Neuronal stem cell (in vitro differentiated cells): Measurements from ENCODE around the gene PRUNE1.
A peak's percentile ranks its signal among the peaks of the same experiment; 100 is the strongest.

Experiments used
- DNase-seq: peaks from one replicate; pipeline ENCODE4 v3.0.0-alpha.2; 2013; ENCODE audit warnings: low spot score
- H2AFZ ChIP-seq: one replicate; pipeline ENCODE4 v1.6.1; 2013; ENCODE audit warnings: mild to moderate bottlenecking, low read length, inconsistent platforms
- H2AK5ac ChIP-seq: 2 replicates; pipeline ENCODE4 v1.6.1; 2013; ENCODE audit warnings: low read depth, mild to moderate bottlenecking, inconsistent platforms, low read length, moderate library complexity, mixed read lengths
- H2BK120ac ChIP-seq: 2 replicates; pipeline ENCODE4 v1.6.1; 2013; ENCODE audit warnings: low read depth, mild to moderate bottlenecking, inconsistent platforms, low read length, moderate library complexity, mixed read lengths
- H2BK12ac ChIP-seq: one replicate; pipeline ENCODE4 v1.6.1; 2013; ENCODE audit warnings: low read length, inconsistent platforms
- H2BK15ac ChIP-seq: 2 replicates; pipeline ENCODE4 v1.6.1; 2013; ENCODE audit warnings: mild to moderate bottlenecking, low read length, inconsistent platforms, mixed read lengths
- H2BK5ac ChIP-seq: one replicate; pipeline ENCODE4 v1.6.1; 2013; ENCODE audit warnings: inconsistent platforms, mild to moderate bottlenecking, low read length, moderate library complexity
- H3K14ac ChIP-seq: one replicate; pipeline ENCODE4 v1.6.1; 2013; ENCODE audit warnings: low read length, inconsistent platforms
- H3K18ac ChIP-seq: 2 replicates; pipeline ENCODE4 v1.6.1; 2013; ENCODE audit warnings: low read length, inconsistent platforms
- H3K23ac ChIP-seq: 2 replicates; pipeline ENCODE4 v1.6.1; 2013; ENCODE audit warnings: low read depth, mild to moderate bottlenecking, mixed read lengths, low read length, inconsistent platforms; ENCODE audit not compliant: poor library complexity
- H3K27ac ChIP-seq: replicated peaks from 3 replicates; pipeline ENCODE4 v1.5.1; 2013; ENCODE audit warnings: low read length, inconsistent platforms
- H3K27me3 ChIP-seq, 3 experiments: 2 replicates each; pipeline ENCODE4 v1.6.1; 2013; ENCODE audit warnings: low read length in 3 of 3, mild to moderate bottlenecking in 2 of 3, inconsistent platforms in 1 of 3, low read depth in 1 of 3, mixed read lengths in 1 of 3, moderate library complexity in 1 of 3; ENCODE audit not compliant: control insufficient read depth in 3 of 3, insufficient read depth in 3 of 3
- H3K36me3 ChIP-seq, 2 donors: replicated peaks in 1 of 2; 2 replicates each; pipeline ENCODE4 v1.6.1; 2013; ENCODE audit warnings: low read length in 2 of 2; ENCODE audit not compliant: control insufficient read depth in 2 of 2, insufficient read depth in 2 of 2
- H3K4ac ChIP-seq: 2 replicates; pipeline ENCODE4 v1.6.1; 2013; ENCODE audit warnings: inconsistent platforms, mild to moderate bottlenecking, low read length, moderate library complexity
- H3K4me1 ChIP-seq, 2 donors: 1 replicate in 1 of 2; 2 replicates in 1 of 2; pipeline ENCODE4 v1.6.1; 2013; ENCODE audit warnings: low read length in 2 of 2, low read depth in 1 of 2; ENCODE audit not compliant: control insufficient read depth in 2 of 2, insufficient read depth in 1 of 2
- H3K4me2 ChIP-seq: one replicate; pipeline ENCODE4 v1.6.1; 2013; ENCODE audit warnings: mild to moderate bottlenecking, low read length, inconsistent platforms; ENCODE audit not compliant: insufficient read depth, poor library complexity, severe bottlenecking
- H3K4me3 ChIP-seq, 2 donors: 2 replicates each; pipeline ENCODE4 v1.5.1; 2013; ENCODE audit warnings: low read length in 2 of 2, mild to moderate bottlenecking in 2 of 2, inconsistent platforms in 1 of 2, moderate library complexity in 1 of 2
- H3K79me1 ChIP-seq: one replicate; pipeline ENCODE4 v1.6.1; 2013; ENCODE audit warnings: low read depth, mild to moderate bottlenecking, inconsistent platforms, low read length, moderate library complexity
- H3K9ac ChIP-seq: one replicate; pipeline ENCODE4 v1.6.1; 2013; ENCODE audit warnings: mild to moderate bottlenecking, low read depth, low read length, inconsistent platforms; ENCODE audit not compliant: poor library complexity
- H3K9me3 ChIP-seq, 2 donors: replicated peaks in 1 of 2; 2 replicates each; pipeline versions ENCODE3 to v1.6.1; 2013; ENCODE audit warnings: low read length in 2 of 2, mild to moderate bottlenecking in 2 of 2, inconsistent platforms in 1 of 2, low read depth in 1 of 2, mixed read lengths in 1 of 2, moderate library complexity in 1 of 2; ENCODE audit not compliant: control insufficient read depth in 2 of 2, insufficient read depth in 1 of 2
- H4K8ac ChIP-seq: one replicate; pipeline ENCODE4 v1.6.1; 2013; ENCODE audit warnings: low read depth, mild to moderate bottlenecking, inconsistent platforms, low read length, moderate library complexity
- H4K91ac ChIP-seq: one replicate; pipeline ENCODE4 v1.6.1; 2013; ENCODE audit warnings: low read length, low read depth, mild to moderate bottlenecking, inconsistent platforms; ENCODE audit not compliant: poor library complexity
- WGBS, 2 donors: extraction: QIAGEN DNeasy Blood & Tissue Kit; methylation state at CpG; one replicate each; pipeline ENCODE4 v1.1.7; 2013; ENCODE audit warnings: missing lambda C conversion rate in 2 of 2, mixed read lengths in 1 of 2; ENCODE audit not compliant: insufficient read length in 2 of 2, insufficient replicate concordance in 1 of 2; ENCODE audit errors: extremely low coverage in 2 of 2; 5-methylcytosine and 5-hydroxymethylcytosine counted together

PRUNE1 gene

DNA sequence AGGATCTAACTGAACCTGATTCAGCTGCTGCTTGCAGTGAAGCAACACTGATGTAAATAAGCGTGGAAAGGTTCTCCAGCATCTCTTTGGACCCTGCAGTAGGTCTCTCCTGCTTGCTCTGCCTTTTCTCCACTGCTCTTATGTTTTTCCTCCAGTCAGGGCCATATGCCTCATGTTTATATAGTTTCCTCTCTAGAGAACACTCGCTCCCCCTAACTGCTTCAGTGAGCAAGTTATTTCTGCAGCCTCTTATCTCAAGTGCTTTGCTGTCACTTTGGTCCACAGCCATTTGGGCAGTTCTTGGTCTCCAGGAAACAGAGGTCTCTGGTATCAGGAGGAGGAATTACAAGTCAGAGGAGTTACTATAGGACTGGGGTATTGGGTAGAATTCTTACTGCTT, 5.3 kb downstream of the PRUNE1 start:
- no peak overlapping the region for H3K18ac ChIP-seq
- H3K27ac ChIP-seq: no peak overlapping the region
- H3K4me3 ChIP-seq: no peak overlapping the region
- no peak overlapping the region for H2BK5ac ChIP-seq
- H3K27me3 ChIP-seq: no peaks in the 10 kb centered on the region
- no peak overlapping the region for H2BK120ac ChIP-seq
- peaks cover 4% of the 10 kb centered on the region for H3K79me1 ChIP-seq
- H3K9me3 ChIP-seq: no peaks in the 10 kb centered on the region
- no peak overlapping the region for H3K14ac ChIP-seq
- H4K91ac ChIP-seq: no peak overlapping the region
- no peak overlapping the region for H2AK5ac ChIP-seq
- no CpG with 5 or more reads among the region's 2 CpGs for WGBS, 2 donors
- H3K4me2 ChIP-seq: no peak overlapping the region
- H3K4ac ChIP-seq: no peak overlapping the region
- H2BK15ac ChIP-seq: no peak overlapping the region
- H3K9ac ChIP-seq: no peak overlapping the region
- no peak overlapping the region for H2BK12ac ChIP-seq
- no peak overlapping the region for H3K23ac ChIP-seq
- peaks cover 1 to 10% of the 10 kb centered on the region in 2 donors for H3K36me3 ChIP-seq
- no peak for DNase-seq
- peaks cover 4 to 6% of the 10 kb centered on the region in 2 donors for H3K4me1 ChIP-seq
- H2AFZ ChIP-seq: no peak overlapping the region
- H4K8ac ChIP-seq: no peak overlapping the region

DNA sequence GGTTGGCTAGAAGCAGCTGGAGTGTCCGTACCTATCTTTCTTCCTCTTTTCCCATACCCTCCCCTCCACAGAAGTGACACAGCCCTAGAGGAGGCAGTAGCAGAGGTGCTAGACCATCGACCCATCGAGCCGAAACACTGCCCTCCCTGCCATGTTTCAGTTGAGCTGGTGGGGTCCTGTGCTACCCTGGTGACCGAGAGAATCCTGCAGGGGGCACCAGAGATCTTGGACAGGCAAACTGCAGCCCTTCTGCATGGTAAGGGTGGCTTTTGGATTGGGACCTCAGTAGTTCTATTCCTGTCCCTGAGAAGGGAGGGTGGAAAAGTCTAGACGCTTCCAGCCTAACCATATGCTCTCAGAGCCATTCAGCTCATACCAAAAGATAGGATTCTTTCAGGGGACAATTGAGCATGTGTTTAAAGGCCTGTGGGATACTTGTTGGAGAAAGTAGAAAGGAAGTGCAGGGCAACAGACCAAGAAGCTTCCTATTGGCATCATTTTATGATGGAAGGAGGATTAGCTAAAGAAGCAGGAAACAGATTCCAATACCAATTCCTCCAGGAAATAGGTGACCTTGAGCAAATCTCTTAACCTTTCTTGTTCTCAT, 16.4 kb downstream of the PRUNE1 start:
- no peak overlapping the region for H4K91ac ChIP-seq
- DNase-seq: peak; percentile 55
- no peak overlapping the region for H3K4me2 ChIP-seq
- no peak overlapping the region for H3K14ac ChIP-seq
- H3K4ac ChIP-seq: no peak overlapping the region
- H2AFZ ChIP-seq: no peak overlapping the region
- no peak overlapping the region for H3K9ac ChIP-seq
- no peaks in the 10 kb centered on the region for H3K4me1 ChIP-seq
- H2AK5ac ChIP-seq: no peak overlapping the region
- H4K8ac ChIP-seq: no peak overlapping the region
- H3K36me3 ChIP-seq: peaks cover 13 to 44% of the 10 kb centered on the region in 2 donors
- H3K79me1 ChIP-seq: no peaks in the 10 kb centered on the region
- H2BK120ac ChIP-seq: no peak overlapping the region
- H2BK5ac ChIP-seq: no peak overlapping the region
- H3K9me3 ChIP-seq: no peaks in the 10 kb centered on the region
- H3K18ac ChIP-seq: no peak overlapping the region
- WGBS, 2 donors: no CpG with 5 or more reads among the region's 6 CpGs
- no peak overlapping the region for H2BK12ac ChIP-seq
- H2BK15ac ChIP-seq: no peak overlapping the region
- no peak overlapping the region for H3K23ac ChIP-seq
- no peak overlapping the region for H3K27ac ChIP-seq
- no peaks in the 10 kb centered on the region for H3K27me3 ChIP-seq
- no peak overlapping the region for H3K4me3 ChIP-seq

DNA sequence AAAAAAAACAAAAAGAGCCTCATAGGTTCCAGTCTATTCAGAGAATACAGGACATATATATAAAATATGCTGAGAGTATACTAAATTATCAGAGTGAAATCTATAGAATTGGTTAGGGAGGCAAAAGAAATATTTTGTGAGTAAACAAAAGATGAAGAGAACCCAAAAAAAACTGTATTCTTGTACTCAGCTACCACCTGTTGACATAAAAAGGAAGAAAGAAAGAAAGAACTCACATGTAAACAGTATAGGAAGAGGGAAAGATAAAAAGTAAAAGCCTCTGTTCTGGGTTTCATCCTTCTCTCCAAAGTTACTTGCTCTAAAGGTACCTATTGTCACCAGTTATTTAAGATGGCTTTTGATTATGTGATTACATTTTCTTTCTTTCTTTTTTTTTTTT, 18.2 kb downstream of the PRUNE1 start:
- Histone ChIP-seq H3K9ac (no peak overlapping the region), H3K14ac (no peak overlapping the region), H3K27ac (no peak overlapping the region), H2BK5ac (no peak overlapping the region), H3K4me2 (no peak overlapping the region), H3K4me3 (no peak overlapping the region), H2BK15ac (no peak overlapping the region), H2AFZ (no peak overlapping the region), H3K9me3 (no peaks in the 10 kb centered on the region), H4K91ac (no peak overlapping the region), H2AK5ac (no peak overlapping the region), H2BK120ac (no peak overlapping the region), H3K4me1 (no peaks in the 10 kb centered on the region), H4K8ac (no peak overlapping the region), H3K36me3 (peaks cover 15 to 61% of the 10 kb centered on the region in 2 donors), H3K18ac (no peak overlapping the region), H3K23ac (no peak overlapping the region), H3K79me1 (no peaks in the 10 kb centered on the region), H3K4ac (no peak overlapping the region), H3K27me3 (no peaks in the 10 kb centered on the region), H2BK12ac (no peak overlapping the region)
- no peak for DNase-seq

DNA sequence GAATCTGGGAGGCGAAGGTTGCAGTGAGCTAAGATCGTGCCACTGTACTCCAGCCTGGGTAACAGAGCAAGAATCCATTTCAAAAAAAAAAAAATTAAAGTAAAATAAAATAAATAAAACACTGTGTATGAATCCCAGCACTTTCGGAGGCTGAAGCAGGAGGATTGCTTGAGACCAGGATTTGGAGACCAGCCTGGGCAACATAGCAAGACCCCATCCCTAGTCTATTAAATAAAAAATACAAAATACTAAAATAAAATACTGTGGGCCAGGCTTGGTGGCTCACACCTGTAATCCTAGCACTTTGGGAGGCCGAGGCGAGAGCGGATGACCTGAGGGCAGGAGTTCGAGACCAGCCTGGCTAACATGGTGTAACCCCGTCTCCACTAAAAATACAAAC, 23.9 kb downstream of the PRUNE1 start:
- WGBS, 2 donors: no CpG with 5 or more reads among the region's 8 CpGs
- H3K36me3 ChIP-seq: peaks cover 19 to 65% of the 10 kb centered on the region in 2 donors

More for the DNA sequence above, 23.9 kb downstream of the PRUNE1 start:
- no peaks in the 10 kb centered on the region for H3K27me3 ChIP-seq
- H2BK5ac ChIP-seq: no peak overlapping the region
- no peak overlapping the region for H4K8ac ChIP-seq
- H3K9me3 ChIP-seq: no peaks in the 10 kb centered on the region
- no peak overlapping the region for H2BK12ac ChIP-seq
- H3K4ac ChIP-seq: no peak overlapping the region
- no peak overlapping the region for H2BK15ac ChIP-seq
- H2AFZ ChIP-seq: no peak overlapping the region
- no peak overlapping the region for H3K4me2 ChIP-seq
- no peak overlapping the region for H4K91ac ChIP-seq
- no peaks in the 10 kb centered on the region for H3K79me1 ChIP-seq
- no peak overlapping the region for H3K27ac ChIP-seq
- no peak overlapping the region for H3K4me3 ChIP-seq
- H3K14ac ChIP-seq: peak overlapping the region; percentile 89
- H2BK120ac ChIP-seq: no peak overlapping the region
- no peak overlapping the region for H2AK5ac ChIP-seq
- no peak overlapping the region for H3K9ac ChIP-seq
- no peaks in the 10 kb centered on the region for H3K4me1 ChIP-seq
- H3K23ac ChIP-seq: no peak overlapping the region
- no peak overlapping the region for H3K18ac ChIP-seq
- DNase-seq: no peak
